AG08395 (cell line): Measurements from ENCODE around the gene C16orf46.
A peak's percentile ranks its signal among the peaks of the same experiment; 100 is the strongest.

Experiments
- DNase-seq: peaks from one replicate; pipeline ENCODE4 v3.0.0; 2012; ENCODE audit warnings: mixed read lengths, low spot score

C16orf46 gene

DNA sequence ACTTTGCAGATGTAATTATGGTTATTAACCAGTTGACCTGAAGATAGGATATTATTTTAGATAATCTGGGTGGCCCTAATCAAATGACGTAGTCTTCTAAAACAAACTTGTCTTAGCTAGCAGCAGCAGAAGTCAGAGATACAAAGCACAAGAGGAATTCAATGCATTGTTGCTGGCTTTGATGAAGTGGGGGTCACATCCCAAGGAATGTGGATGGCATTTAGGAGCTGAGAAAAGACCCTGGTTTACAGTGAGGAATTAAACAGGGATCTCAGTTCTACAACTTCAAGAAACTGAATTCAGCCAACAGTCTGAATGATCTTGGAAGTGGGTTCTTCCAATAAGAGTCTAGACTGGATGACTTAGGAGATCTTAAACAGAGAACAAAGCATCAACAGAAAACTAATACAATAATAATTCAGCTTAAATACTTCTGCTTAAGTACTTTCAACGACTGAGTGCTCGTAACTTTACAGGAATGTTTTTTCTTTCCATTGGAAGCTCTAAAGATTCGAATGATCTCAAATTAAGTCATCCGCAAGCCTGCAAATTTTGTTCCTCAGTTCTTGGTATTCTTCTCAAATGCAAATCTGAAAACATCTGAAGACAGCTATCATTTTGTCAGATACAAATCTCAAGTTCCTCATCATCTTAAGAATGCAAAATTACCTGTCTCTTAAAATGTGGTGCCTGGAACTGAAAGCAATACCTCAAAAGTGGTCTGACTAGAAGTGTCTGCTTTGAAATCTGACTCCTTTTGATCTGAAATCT lies 3.3 kb downstream of the C16orf46 start:
- DNase-seq, result no peak

DNA sequence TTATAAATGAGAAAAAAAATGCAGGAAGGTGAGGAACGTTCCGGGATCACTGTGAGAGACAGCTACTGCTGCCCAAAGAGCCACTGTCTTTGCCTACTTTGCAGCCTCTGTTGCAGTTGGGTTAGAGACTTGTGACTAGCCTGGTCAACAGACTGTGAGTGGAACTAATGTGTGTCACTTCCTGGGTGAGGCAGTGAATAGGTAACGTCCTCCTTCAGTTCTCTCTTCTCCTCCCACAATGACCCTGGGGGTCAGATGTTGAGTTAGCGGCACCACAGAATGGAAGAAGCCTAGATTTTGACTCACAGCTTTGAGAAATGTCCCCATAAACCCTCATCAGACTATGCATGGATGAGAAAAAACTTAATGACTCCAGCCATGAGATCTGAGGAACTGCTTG lies 5.2 kb downstream of the C16orf46 start:
- no peak for DNase-seq

DNA sequence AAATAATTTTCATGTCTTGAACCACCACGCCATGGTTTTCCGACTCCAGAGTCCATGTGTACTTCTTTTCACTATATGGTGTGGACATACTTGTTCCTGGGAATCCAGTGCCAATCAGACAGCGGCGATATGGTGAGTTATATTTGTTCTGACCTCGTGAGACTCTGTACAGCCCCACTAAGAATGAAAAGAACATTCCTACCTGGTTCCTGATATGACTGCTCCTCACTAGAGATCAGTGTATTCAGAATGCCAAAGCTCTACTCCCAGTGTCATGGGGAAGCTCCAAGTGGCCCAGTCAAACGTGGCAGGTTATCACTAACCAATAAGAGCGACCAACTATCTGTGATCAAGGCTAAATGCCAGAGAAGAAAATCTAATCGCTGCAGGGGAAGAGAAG lies 6.1 kb downstream of the C16orf46 start:
- no peak for DNase-seq

DNA sequence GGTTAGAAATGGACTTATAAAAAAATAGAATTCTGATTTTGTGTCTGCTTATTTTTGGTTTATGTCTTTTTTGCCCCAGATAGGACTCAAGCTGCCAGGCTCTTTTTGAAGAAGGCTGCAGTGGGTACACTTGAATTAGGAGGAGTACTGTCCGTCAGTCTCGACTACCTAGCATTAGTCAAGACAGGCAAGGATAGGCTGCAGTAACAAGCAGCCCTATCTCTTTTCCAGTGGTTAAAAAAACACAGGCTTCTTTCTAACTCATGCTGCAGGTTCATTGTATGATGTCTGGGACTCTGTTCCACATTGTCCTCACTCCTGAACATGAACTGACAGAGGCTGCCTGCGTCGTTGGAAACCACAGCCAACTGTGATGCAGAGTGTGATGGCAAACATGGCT lies 8.0 kb downstream of the C16orf46 start:
- no peak for DNase-seq

DNA sequence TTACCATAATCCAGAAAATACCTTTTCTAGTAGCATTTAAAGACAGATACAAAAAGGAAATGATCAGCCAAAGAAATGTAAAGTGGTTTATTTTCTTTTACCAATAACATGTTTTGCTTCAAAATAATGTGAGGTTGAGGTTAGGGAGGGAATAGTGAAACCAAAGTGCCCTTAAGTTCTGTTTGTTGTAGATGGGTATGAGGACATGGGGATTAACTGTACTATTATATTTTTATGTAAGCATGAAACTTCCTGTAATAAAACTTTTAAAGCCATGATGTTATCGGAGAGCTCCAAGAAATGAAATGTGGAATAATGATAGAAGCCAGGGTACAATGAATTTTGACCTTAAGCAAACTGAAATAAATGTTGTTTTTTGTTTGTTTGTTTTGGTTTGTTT lies 9.9 kb downstream of the C16orf46 start:
- DNase-seq, result no peak

DNA sequence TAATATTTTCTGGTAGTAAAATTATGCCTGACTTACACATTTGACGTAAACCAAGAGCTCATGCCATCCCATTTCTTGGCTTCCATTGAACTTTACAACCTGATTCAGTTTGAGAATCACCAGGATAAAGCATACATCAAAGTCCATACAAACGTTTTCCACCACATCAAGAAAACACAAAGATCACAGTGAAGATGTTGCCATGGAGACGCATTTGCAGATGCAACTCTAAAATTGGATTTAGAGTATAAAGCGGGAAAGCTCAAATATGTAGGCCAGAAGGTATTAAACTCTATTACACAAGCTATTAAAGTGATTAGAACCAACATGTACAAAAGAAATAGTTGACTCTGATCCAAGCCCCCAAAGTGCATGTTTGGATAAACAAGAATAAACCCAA lies 10.4 kb downstream of the C16orf46 start:
- no peak for DNase-seq

DNA sequence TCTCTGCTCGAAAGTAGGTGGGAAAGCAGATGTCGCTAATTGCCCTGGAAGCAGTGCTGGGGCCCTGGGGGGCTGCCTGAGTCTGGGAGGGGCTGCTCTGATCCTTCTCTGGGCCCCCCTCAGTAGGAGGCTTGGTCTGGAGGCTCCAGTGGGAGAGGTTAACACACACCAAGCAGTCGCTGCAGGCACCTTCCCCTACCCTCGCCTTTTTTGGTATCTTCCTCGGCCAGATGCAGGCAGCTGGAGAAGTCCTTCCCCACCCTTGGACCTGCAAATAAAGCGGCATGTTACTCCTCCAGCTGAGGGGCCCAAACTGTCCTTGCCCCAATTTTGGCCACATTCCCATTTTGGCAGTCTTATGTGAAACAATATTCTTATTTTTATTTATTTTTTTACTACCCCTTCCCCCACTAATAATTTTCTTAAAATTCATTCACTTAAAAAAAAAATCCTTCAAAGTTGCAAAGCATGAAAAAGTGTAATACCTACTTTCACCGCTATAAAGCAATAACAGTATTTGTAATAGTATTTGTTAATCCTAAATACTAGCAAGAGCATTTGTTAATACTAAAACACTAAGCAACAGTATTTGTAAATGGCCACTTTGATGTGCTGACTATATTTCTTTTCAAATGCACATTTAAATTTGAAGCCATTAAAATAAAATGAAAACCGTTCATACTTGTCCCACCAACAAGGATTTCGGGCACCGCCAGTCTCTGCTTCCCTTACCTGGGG lies 15.0 kb downstream of the C16orf46 start:
- DNase-seq, result no peak

DNA sequence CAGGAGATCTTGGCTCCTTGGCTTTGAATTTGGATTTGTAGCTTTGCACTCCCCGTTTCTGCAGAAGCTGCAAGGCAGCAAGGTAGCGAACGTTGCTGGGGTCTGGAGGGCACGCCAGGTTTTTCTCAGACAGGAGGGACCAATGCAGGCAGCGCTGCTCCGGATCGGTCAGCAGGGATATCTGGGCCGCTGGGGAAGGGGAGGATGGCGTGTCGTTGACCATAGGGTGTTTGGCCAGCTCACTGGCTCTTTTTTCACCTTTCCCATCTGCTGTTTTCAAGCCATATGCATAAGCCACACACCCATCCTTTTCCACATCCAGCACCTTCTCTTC lies 15.8 kb downstream of the C16orf46 start:
- DNase-seq, result no peak

DNA sequence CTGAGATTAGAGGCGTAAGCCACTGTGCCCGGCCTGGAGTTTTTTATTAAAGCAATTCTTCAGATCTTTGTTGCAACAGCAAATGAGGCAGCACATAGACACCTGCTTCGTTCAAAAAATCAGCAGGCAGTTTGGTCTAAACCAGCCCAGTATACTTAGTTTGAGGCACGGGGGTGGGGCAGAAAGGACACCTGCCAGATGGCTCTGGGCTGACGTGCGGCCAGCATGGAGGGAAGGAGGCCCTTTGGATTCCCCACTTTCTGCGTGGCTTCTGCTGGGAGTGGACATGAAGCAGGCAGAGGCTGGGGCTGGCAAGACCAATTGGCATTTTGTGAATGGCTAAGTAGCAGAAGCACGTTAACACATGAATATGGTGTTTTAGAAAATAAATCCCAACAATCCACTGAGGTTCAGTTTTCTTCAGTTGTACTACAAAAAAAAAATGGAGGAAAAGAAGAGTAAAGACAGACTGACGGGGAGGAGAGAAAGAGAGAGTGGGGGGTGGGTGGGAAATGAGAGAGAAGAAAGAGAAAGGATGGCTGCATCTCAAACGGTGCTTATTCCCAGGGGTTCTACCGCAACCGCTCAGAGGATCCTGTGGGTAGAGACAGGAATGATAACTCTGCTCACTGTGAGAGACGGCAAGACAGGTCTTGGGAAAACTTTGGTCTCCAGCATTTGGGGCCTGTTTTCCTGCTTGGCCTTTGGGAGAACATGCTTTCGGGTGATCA lies 16.3 kb downstream of the C16orf46 start:
- no peak for DNase-seq

DNA sequence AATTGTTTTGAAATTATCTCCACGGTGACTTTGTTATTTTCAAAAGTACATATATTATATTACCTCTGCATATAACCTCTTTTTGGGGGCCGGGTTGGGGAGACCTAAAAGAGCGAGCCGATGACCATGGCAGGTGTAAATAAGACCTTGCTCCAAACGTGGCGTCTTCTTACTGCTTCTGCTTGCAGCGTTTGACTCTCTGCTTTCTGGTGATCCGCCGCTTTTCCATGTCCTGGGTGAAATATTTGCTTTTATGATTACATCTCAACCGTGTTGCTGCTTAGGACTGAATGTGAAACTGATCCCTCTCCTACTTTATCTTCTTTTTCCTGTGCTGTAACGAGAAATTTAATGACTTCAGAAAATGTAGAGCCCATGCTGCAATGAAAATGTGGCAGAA lies 23.3 kb downstream of the C16orf46 start:
- no peak for DNase-seq

DNA sequence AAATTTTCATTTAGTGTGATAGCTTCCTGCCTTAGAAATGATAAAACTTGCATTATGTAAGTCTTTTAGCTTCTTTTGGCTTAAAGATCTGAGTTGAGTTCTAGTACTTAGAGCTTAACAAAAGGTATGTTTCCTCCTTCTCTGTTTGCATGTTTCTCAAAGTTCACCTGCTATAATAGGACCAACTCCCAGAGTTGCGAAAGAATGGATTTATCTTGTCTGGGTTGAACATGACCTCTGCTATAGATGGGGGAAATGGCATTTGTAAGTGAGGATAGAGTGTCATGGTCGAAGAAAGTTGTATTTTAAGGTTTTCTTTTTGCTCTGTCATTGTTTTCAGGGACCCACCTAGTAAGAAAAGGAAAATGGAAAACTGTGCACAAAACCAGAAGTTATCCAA lies 34.2 kb downstream of the C16orf46 start:
- no peak for DNase-seq

DNA sequence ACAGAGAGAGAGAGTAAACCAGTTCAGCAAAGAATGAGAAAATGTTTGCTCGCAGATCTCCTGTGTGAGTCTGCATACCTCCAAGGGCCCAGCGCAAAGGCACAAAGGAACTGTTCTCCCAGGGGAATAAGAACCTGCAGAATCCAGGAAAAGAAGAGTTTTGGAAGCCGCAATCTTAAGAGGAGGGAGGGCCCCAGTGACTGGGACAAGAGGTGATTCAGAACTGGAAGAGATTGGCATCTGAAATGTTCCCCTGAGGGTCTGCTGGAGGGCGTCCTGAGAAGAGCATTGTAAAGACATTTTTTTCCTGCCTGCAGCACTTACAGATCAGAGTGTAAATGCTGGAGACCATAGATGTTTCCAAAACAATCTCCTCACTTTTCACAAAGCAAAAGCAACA lies 35.3 kb downstream of the C16orf46 start:
- DNase-seq, result no peak

DNA sequence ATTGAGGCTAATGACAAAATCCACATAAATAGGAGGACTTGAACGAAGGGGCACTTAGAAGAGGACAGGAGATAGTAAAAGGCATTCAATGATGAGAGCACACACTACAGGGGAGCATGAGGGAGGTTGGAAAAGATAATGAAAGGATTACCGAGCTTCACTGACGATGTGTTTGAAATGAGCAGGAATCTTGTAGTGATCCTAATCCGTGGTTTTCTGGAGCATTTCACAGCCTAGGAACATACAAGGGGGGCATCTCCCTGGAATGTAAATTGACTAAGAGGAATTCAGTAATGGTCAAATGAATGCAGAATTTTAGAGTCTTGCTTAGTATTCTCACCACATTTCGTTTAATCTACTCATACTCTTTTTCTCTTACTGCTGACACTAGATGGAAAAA lies 36.2 kb downstream of the C16orf46 start:
- no peak for DNase-seq

DNA sequence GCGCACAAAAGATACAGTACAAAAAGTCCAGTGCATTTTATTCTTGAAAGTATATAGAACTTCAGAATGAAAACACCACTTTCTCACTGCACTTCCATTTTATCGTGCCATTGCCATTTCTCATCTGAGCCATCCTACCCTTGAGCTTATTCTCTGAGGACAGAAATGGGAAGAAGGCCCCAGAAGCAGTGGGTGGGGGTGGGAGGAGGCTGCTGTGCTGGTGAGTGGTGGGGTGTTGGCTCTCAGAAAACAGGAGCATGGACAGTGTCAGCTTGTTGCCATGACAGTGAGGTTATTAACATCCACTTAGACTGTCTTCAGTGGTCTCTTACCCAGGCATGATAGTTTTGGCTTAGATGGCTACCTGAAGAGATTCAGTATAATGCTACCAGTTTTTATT lies 36.9 kb downstream of the C16orf46 start:
- DNase-seq, result no peak

DNA sequence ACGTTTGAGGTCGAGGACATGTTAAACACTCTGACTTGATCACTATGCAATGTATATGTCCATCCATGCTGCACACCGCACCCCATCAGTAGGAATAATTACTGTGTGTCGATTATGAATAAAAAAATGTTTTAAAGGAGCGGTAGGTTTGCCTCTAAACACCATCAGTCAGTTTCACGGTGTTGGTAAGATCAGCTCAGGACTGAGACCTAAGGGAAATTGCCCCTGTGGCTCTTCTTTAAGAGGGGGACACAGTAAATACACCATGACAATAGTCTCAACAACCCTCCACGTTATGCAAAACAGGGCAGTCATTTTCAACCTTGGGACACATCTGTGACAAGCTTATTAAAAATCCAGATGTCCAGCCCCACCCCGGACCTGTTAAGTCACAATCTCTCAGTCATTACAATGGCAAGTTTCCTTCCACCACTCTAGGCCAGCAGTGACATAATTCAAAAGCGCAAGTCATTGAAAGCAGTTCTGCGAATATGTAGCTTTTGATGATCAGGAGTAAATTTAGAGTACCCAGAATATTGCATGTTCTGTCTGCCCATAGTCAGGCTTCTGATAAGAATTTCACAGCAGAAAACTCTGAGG lies 40.2 kb downstream of the C16orf46 start:
- DNase-seq, result peak; percentile 27

DNA sequence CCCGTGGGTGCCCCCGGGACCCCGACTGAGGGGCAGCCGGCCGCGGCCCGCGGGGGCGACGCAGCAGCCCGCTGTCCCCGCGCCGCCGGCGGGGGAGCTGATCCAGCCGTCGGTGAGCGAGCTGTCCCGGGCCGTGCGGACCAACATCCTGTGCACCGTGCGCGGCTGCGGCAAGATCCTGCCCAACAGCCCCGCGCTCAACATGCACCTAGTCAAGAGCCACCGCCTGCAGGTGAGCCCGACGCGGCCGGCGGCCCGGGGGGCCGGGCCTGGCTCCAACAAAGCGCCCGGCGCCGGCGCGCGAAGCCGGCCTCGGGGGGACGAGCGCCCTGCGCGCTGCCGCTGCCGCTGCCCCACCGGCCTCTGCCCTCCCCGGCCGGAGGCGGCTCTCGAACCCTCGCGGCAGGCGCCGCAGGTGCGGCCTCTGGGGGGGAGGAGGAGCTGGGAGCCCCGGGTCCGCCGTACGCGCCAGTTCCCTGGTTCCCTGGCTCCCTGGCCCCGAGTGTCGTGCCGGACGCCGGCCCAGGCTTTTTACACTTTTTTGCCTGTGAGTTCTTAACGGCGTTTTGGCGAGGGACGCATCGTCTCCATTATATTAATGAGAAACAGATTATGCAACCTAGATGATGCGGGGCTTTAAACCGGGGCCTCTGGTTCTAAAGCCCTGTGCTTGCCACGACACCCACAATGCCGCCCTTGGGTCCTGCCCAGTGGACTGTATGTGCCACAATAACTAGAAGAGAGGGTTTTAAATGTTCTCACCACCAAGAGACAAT lies 40.9 kb downstream of the C16orf46 start:
- DNase-seq, result peak; percentile 29

DNA sequence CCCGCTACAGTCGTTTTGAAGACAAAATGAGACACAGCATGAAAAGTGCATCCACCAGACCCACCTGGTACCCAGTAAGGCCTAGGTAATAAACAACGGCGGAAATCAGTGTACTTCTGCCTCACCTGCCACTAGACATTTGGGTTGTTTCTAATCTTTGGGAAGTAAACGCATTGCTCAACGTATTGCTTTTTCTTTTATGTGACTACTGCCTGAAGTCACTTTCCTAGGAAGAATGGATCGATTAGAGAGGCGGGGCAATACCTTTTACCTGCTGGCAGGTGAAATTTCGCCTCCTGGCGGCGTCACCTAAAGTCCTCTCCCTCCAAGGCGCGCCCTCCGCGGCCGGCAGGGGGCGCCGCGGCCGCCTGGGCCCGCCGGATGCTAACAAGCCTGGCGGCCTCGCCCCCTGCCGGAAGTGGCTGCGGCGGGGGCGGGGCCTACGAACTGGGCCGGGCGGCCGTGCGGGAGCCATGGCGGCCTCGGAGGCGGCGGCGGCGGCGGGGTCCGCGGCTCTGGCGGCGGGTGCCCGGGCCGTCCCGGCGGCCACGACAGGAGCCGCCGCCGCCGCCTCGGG lies 41.6 kb downstream of the C16orf46 start, which contains the start of gene ATMIN:
Gene ATMIN (plus strand): TSS at position 445 of the 577 bp plus-strand sequence. CDS start 29 bp downstream, at position 474.
- peak; percentile 97 for DNase-seq

DNA sequence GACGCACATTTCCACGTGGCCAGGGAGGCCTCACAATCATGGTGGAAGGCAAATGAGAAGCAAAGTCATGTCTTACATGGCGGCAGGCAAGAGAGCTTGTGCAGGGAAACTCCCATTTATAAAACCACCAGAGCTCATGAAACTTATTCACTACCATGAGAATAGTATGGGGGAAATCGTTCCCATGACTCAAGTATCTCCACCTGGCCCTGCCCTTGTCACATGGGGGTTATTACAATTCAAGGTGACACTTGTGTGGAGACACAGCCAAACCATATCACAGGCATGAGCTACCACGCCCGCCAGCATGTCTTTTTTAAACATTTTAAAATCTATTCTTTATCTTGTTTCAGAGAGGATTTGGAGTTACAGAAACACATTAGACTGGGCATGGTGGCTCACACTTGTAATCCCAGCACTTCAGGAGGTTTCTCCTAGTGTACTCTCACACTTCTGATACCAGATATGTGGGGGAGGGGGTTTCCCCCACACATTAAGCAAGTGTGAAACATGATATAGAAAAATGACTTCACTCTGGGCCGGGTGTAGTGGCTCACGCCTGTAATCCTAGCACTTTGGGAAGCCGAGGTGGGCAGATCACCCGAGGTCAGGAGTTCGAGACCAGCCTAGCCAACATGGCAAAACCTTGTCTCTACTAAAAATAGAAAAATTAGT lies 47.0 kb downstream of the C16orf46 start:
- DNase-seq, result no peak

DNA sequence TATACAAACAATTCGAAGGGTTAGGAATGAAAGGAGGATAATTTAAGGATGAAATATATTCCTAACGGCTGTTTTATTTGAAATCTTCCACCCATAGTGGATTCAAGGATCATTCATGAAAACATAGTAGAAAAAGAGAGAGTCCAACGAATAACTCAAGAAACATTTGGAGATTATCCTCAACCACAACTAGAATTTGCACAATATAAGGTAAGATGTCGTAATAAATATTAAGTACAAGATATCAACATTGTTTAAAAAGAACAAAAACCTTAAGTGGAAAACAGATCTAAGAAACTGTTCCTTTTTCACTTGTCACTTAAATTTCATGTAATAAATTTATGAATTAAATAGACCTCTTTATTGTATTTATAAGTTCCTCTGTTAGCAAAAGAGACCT lies 50.6 kb downstream of the C16orf46 start:
- no peak for DNase-seq

DNA sequence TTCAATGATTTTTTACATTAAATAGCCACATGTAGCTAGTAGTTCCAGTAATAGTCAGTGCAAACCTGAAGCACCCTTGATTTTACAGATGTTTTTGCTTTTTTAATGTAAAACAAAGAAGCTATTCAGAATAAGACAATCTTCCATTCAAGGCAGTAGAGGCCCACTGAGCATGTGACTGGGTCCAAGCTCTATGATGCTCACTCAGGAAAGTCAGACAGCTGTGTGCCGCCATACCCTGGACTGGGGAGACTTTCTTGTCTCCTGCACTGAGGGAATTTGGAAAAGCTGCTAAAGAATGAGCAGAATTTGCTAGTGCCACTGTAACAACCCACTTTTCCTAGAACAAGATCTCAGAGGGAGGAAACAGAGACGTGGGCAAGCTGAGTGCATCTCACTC lies 58.5 kb downstream of the C16orf46 start:
- no peak for DNase-seq

DNA sequence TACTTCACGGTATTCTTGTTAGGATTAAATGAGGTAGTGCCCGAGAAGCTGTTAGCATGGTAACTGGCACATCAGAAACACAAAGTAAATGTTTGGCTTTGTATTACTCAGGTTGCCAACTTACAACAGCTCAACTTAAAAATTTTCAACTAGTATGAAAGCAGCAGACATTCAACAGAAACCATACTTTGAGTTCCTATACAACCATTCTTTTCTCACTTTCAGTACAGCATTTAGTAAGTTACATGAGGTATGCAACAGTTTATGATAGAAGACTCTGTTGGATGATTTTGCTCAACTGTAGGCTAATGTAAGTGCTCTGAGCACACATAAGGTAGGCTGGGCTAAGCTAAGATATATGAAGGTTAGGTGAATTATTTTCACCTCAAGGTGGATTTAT lies 62.4 kb downstream of the C16orf46 start:
- no peak for DNase-seq
